ENCODE data around the gene CXCL16. TPM values are rescaled to one million over a fixed set of nuclear protein-coding genes. Genes with fewer than 3 reads are reported as not detected.
A peak's percentile ranks its signal among the peaks of the same experiment; 100 is the strongest.

Gene CXCL16
- total RNA-seq, 4 donors from 2014 or later = 15.2 to 28.2 (median 19.5) TPM

DNA sequence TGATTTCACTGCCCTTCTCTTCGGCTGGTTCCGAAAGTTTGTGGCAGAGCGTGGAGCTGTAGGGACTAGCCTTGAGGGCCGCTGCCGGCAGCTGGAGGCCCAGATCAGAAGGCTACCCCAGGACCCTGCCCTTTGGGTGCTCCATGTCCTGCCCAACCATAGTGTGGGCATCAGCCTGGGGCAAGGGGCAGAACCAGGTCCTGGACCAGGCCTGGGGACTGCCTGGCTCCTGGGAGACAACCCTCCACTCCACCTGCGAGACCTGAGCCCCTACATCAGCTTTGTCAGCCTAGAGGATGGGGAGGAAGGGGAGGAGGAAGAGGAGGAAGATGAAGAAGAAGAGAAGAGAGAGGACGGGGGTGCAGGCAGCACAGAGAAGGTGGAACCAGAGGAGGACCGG is 856 bp upstream of the CXCL16 start:
- Histone ChIP-seq H3K27me3 (peaks cover 0 to 22% (median 0%) of the 10 kb centered on the region in 4 donors), H3K27ac (no peak overlapping the region), H3K36me3 (peaks cover 0 to under 1% (median 0%) of the 10 kb centered on the region in 3 donors), H3K4me1 (peaks cover 6 to 33% (median 9%) of the 10 kb centered on the region in 3 donors), H3K9me3 (no peaks in the 10 kb centered on the region), H3K4me3 (no peak overlapping the region)
- intact Hi-C loops (cut with DNase I) = no loop called here
- no peak for DNase-seq
- WGBS, 2 donors = 89 to 92% methylated on average over 2 to 8 of the region's 8 CpGs
- TF ChIP-seq POLR2A (IDR thresholded peaks at IDR 0.05) = no peak
- TF ChIP-seq, protein P1, sequence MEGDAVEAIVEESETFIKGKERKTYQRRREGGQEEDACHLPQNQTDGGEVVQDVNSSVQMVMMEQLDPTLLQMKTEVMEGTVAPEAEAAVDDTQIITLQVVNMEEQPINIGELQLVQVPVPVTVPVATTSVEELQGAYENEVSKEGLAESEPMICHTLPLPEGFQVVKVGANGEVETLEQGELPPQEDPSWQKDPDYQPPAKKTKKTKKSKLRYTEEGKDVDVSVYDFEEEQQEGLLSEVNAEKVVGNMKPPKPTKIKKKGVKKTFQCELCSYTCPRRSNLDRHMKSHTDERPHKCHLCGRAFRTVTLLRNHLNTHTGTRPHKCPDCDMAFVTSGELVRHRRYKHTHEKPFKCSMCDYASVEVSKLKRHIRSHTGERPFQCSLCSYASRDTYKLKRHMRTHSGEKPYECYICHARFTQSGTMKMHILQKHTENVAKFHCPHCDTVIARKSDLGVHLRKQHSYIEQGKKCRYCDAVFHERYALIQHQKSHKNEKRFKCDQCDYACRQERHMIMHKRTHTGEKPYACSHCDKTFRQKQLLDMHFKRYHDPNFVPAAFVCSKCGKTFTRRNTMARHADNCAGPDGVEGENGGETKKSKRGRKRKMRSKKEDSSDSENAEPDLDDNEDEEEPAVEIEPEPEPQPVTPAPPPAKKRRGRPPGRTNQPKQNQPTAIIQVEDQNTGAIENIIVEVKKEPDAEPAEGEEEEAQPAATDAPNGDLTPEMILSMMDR (IDR thresholded peaks at IDR 0.05) = no peak

DNA sequence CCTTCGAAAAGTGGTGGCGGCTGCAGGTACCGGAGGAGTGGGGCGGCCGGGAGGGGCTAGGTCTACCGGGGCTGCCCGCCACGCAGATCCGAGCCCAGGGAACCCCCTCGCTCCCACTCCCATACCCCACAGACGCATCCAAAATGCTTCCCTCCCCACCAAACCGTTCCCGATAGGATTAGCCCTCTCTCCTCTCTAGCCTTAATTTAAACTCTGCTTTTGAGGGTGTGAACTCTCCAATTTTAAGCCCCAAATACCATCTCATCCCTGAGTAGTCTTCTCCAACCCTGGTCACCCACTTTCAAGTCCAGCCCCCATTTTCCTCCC is 260 bp upstream of the CXCL16 start:
- H3K9me3 ChIP-seq = no peaks in the 10 kb centered on the region
- intact Hi-C loops (cut with DNase I) = no loop called here
- TF ChIP-seq, protein P1 (IDR thresholded peaks at IDR 0.05) = no peak
- no peak for TF ChIP-seq POLR2A (IDR thresholded peaks at IDR 0.05)
- peaks cover 0 to 7% (median 0%) of the 10 kb centered on the region in 3 donors for H3K36me3 ChIP-seq
- peaks cover 6 to 27% (median 9%) of the 10 kb centered on the region in 3 donors for H3K4me1 ChIP-seq
- peak overlapping the region; percentile 48 to 85 (median 76) for H3K4me3 ChIP-seq
- no peak for DNase-seq
- 9 to 23% methylated on average over 8 to 11 of the region's 13 CpGs for WGBS, 2 donors
- H3K27me3 ChIP-seq = peaks cover 0 to 16% (median 0%) of the 10 kb centered on the region in 4 donors
- H3K27ac ChIP-seq = peak overlapping the region; percentile 55 to 81 (median 77)

DNA sequence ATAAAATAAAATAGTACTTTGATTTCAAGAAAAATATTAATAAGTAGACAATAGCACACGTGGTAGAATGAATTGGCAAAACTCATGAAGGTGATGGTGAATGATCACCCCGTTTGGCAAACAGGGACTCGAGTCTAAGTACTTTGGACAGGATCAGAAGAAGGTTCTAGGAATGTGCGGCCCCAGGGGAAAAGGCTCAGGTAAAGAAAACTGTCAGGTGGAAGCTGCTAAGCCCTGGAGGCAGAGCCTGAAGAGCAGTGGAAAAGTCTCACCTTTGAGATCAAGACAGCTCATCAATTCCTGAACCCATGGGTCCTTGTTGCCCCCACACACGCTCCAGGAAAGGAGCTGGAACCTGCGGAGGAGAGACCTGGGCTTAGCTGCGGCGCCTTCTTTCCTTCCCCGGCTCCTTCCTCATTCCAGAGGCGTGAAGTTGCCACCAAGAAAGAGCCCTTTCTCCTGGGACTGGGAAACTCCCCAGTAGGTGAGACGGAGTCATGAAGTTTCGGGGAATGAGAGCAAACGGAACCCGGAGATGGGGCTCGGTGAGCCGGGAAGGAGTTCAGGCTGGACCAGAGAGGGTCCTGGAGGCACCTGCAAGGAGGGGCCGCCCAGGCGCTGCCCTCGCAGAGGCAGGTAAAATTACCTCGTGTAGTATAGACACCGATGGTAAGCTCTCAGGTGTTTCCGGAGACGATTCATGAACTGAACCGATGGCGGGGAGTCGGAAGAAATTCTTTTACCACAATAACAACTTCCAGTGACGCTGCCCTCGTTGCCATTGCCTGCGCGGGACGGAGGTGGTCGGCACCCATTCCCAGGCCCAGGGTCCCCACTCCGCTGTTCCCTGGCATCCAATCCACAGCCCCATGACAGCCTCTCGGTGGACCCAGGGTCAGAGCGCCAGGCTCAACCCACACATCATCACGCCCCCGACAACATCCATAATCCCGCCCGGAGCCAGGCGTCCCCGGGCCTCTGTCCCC is 1.3 kb downstream of the CXCL16 start:
- DNase-seq = no peak
- whole genome bisulfite sequencing, 2 donors = 7 to 11% methylated on average over 33 of the region's 41 CpGs

DNA sequence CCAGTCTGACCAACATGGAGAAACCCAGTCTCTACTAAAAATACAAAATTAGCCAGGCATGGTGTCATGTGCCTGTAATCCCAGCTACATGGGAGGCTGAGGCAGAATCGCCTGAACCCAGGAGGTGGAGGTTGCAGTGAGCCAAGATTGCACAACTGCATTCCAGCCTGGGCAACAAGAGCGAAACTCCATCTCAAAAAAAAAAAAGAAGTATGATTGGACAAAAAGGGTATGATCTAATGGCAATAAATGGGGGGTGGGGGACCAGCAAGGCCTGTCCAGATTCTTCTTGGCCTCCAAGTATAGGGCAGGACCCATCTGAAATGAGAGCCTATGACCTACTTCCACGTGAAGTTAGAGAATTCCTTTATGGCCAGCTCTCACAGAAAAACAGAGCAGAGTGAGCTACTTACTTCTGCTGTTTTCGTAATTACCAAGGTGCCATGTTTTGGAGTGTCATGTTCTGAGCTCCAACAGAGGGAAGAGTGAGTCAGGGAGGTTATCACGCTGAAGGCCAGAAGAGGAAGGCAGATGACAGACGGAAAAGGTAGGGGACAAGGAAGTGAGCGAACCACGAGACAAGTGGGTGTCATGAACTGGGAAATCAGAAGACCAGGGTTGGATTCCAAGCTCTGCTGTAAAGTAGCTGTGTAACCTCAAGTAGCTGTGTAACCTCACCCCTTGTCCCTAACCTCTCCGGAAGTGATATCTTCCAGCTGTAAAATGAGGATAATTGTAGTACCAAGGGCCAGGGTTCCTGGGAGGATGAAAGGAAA is 3.7 kb downstream of the CXCL16 start:
- Histone ChIP-seq H3K27me3 (no peaks in the 10 kb centered on the region), H3K4me3 (no peak overlapping the region), H3K9me3 (no peaks in the 10 kb centered on the region), H3K36me3 (peaks cover 0 to 31% (median 0%) of the 10 kb centered on the region in 3 donors), H3K27ac (peak overlapping the region in 2 of 4 donors; percentile 35 to 39), H3K4me1 (peaks cover 9 to 39% (median 14%) of the 10 kb centered on the region in 3 donors)
- peak in 1 of 4 donors; percentile 24 for TF ChIP-seq POLR2A (IDR thresholded peaks at IDR 0.05)
- TF ChIP-seq, protein P1 (IDR thresholded peaks at IDR 0.05) = no peak
- intact Hi-C loops (cut with DNase I) = loop anchor here (5.0 kb wide), 1 partner anchor 51 kb away; the partner anchor contains the start of genes GLTPD2 and VMO1
- no peak for DNase-seq
- 62 to 68% methylated on average over 9 of the region's 9 CpGs for WGBS, 2 donors

More for the DNA sequence above, 1.3 kb downstream of the CXCL16 start:
- TF ChIP-seq, protein P1 (IDR thresholded peaks at IDR 0.05) = no peak
- peak in 1 of 4 donors; percentile 20 for TF ChIP-seq POLR2A (IDR thresholded peaks at IDR 0.05)
- Histone ChIP-seq H3K27me3 (peaks cover 0 to under 1% (median 0%) of the 10 kb centered on the region in 4 donors), H3K27ac (peak overlapping the region; percentile 55 to 81 (median 77)), H3K9me3 (no peaks in the 10 kb centered on the region), H3K4me3 (peak overlapping the region; percentile 48 to 85 (median 76)), H3K4me1 (peaks cover 6 to 22% (median 9%) of the 10 kb centered on the region in 3 donors), H3K36me3 (peaks cover 0 to 23% (median 0%) of the 10 kb centered on the region in 3 donors)
- intact Hi-C loops (cut with DNase I) = loop anchor here (5.0 kb wide), 1 partner anchor 49 kb away; the partner anchor contains the start of genes GLTPD2 and VMO1
